HepG2 (cell line): Measurements from ENCODE around the gene ZXDC. TPM values are rescaled to one million over a fixed set of nuclear protein-coding genes. Genes with fewer than 3 reads are reported as not detected.

ENCODE experiments used
- ATAC-seq: fragments of 200-7000 bp; cut with Tn5 transposase; 3 replicates; pipeline ENCODE4 v1.9.1; 2020; ENCODE audit warnings: mild to moderate bottlenecking, moderate library complexity
- BruUV-seq: library from RNA; stranded (reverse); fragments of 400-500 nt; replicated peaks from 2 replicates; lab custom pipeline; 2021; lab: Mats Ljungman, UMichigan
- CTCF ChIA-PET: fragments of 300-600 bp; formaldehyde crosslinking; extraction: SDS; loops from one replicate; lab custom pipeline; 2021; ENCODE audit warnings: low total read pairs, inconsistent platforms, low intra/inter-chr PET ratio; lab: Yijun Ruan, JAX
- POLR2A ChIA-PET: fragments of 350-600 bp; sonication (Branson Sonifier 250); formaldehyde crosslinking; loops from one replicate; lab custom pipeline; 2020; ENCODE audit warnings: antibody characterized with exemption, inconsistent platforms; lab: Yijun Ruan, JAX
- DNase-seq: peaks from one replicate; pipeline ENCODE4 v3.0.0-alpha.2; 2015; ENCODE audit warnings: low spot score
- FAIRE-seq: peaks from 3 replicates; lab custom pipeline; 2011; peaks lifted over from hg19 to GRCh38; lab: Jason Lieb, UNC
- H2AFZ ChIP-seq: one replicate; pipeline ENCODE4 v1.6.1; 2011; ENCODE audit warnings: low read length, inconsistent platforms
- H3K27ac ChIP-seq: fragments of 300-600 bp; 3 replicates; pipeline ENCODE4 v1.8.0; 2011; ENCODE audit warnings: mixed run types, mild to moderate bottlenecking, mixed read lengths, low read length, inconsistent platforms; ENCODE audit not compliant: insufficient read depth; ENCODE audit errors: extremely low read length
- H3K27me3 ChIP-seq, 2 experiments: fragments of 200-600 bp in 1 of 2; 2 replicates in 1 of 2; 3 replicates in 1 of 2; pipeline versions ENCODE4 v1.6.0 to v1.8.0; 2011; ENCODE audit warnings: low read length in 2 of 2, mild to moderate bottlenecking in 2 of 2, moderate library complexity in 2 of 2, inconsistent platforms in 1 of 2; ENCODE audit not compliant: insufficient read depth in 2 of 2, control insufficient read depth in 1 of 2
- H3K36me3 ChIP-seq, 2 experiments: fragments of 200-600 bp in 1 of 2; replicated peaks in 1 of 2; 2 replicates in 1 of 2; 3 replicates in 1 of 2; pipeline versions ENCODE4 v1.5.1 to v1.8.0; 2011; ENCODE audit warnings: low read length in 2 of 2, inconsistent platforms in 1 of 2; ENCODE audit not compliant: insufficient read depth in 2 of 2, control insufficient read depth in 1 of 2
- H3K4me1 ChIP-seq: 2 replicates; pipeline ENCODE4 v1.5.1; 2012; ENCODE audit warnings: low read length, inconsistent platforms; ENCODE audit not compliant: insufficient read depth
- H3K4me2 ChIP-seq: 2 replicates; pipeline ENCODE4 v1.6.0; 2011; ENCODE audit warnings: low read depth, low read length, inconsistent platforms
- H3K4me3 ChIP-seq, 3 experiments: fragments of 200-600 bp in 1 of 3; sonication (generic), shearing (Covaris generic) in 1 of 3; replicated peaks in 1 of 3; 2 replicates each; pipeline ENCODE4 v1.5.1; 2011 to 2016; ENCODE audit warnings: low read length in 3 of 3, inconsistent platforms in 2 of 3, low read depth in 2 of 3, mild to moderate bottlenecking in 2 of 3, control low read depth in 1 of 3, mixed read lengths in 1 of 3; ENCODE audit not compliant: insufficient read depth in 1 of 3
- H3K79me2 ChIP-seq: one replicate; pipeline ENCODE4 v1.6.1; 2011; ENCODE audit warnings: low read length, inconsistent platforms; ENCODE audit not compliant: insufficient read depth
- H3K9ac ChIP-seq: 2 replicates; pipeline ENCODE4 v1.6.0; 2011; ENCODE audit warnings: mild to moderate bottlenecking, low read depth, low read length, inconsistent platforms; ENCODE audit not compliant: insufficient read depth
- H3K9me3 ChIP-seq: 2 replicates; pipeline ENCODE4 v1.5.1; 2012; ENCODE audit warnings: mild to moderate bottlenecking, low read length
- H4K20me1 ChIP-seq: 2 replicates; pipeline ENCODE4 v1.6.0; 2011; ENCODE audit warnings: inconsistent platforms, mild to moderate bottlenecking, low read length, moderate library complexity; ENCODE audit not compliant: insufficient read depth
- ARHGAP35 ChIP-seq: sonication (generic); formaldehyde crosslinking; IDR thresholded peaks from 2 replicates; pipeline ENCODE4 v1.9.0; 2022; ENCODE audit warnings: mild to moderate bottlenecking, inconsistent platforms, moderate library complexity, missing genetic modification reagents, borderline replicate concordance
- ELF3 ChIP-seq: IDR thresholded peaks from 2 replicates; pipeline ENCODE4 v1.6.1; 2016; ENCODE audit warnings: missing genetic modification reagents, missing compliant biosample characterization
- GLI4 ChIP-seq: sonication (generic); formaldehyde crosslinking; IDR thresholded peaks from 2 replicates; pipeline ENCODE4 v1.5.1; 2020; ENCODE audit warnings: missing genetic modification reagents, mild to moderate bottlenecking, moderate library complexity, borderline replicate concordance
- HNRNPLL ChIP-seq: fragments of 200-400 bp; formaldehyde crosslinking; IDR thresholded peaks from 2 replicates; pipeline ENCODE4 v1.6.1; 2017; ENCODE audit warnings: mild to moderate bottlenecking, low read depth, low read length; ENCODE audit not compliant: poor library complexity, severe bottlenecking
- SIX1 ChIP-seq: sonication (generic); formaldehyde crosslinking; IDR thresholded peaks from 2 replicates; pipeline ENCODE4 v1.4.0; 2020; ENCODE audit warnings: missing genetic modification reagents, borderline replicate concordance
- ZKSCAN5 ChIP-seq: sonication (generic); formaldehyde crosslinking; IDR thresholded peaks from 2 replicates; pipeline ENCODE4 v1.5.1; 2020; ENCODE audit warnings: mild to moderate bottlenecking, missing genetic modification reagents
- WGBS: methylation state at CpG from one replicate; pipeline ENCODE4 v1.1.6; 2017; ENCODE audit warnings: low lambda C conversion rate; 5-methylcytosine and 5-hydroxymethylcytosine counted together
- in situ Hi-C: cut with HindIII; loops from 2 replicates; pipeline ENCODE4 v1.10.0; 2017; ENCODE audit warnings: low pct_unique_long_range_greater_than_20kb; ENCODE audit not compliant: extremely low pct_ligation_motif_present
- intact Hi-C: fragments of 100-400 bp; cut with micrococcal nuclease; formaldehyde crosslinking; loops from one replicate; pipeline ENCODE4 v1.10.0; 2022; ENCODE audit not compliant: unreplicated experiment
- polyA plus RNA-seq, 8 experiments: library from polyadenylated mRNA; depleted of rRNA in 3 of 8; stranded (reverse) in 7 of 8; unstranded in 1 of 8; fragments of >200 nt; fragmentation: Illumina TruSeq in 4 of 8; extraction: Trizol in 4 of 8; gene quantifications; 2 replicates each; pipeline versions ENCODE4 v1.2.1 to v1.2.3, GENCODE V29; 2011 to 2016; ENCODE audit warnings: low read depth in 4 of 8, missing spikeins in 1 of 8, mixed read lengths in 1 of 8; ENCODE audit not compliant: insufficient read depth in 1 of 8
- total RNA-seq, 5 experiments: library from RNA; depleted of rRNA; stranded (reverse); fragments of >200 nt; fragmentation: Illumina TruSeq; extraction: Trizol; gene quantifications; 2 replicates each; pipeline ENCODE4 v1.2.3, GENCODE V29; 2016; ENCODE audit warnings: low read depth in 1 of 5
- TF ChIP-seq, protein P1 (sequence below): sonication (generic); formaldehyde crosslinking; IDR thresholded peaks from 2 replicates; pipeline ENCODE4 v1.5.1; 2020; ENCODE audit warnings: mild to moderate bottlenecking, missing genetic modification reagents
- TF ChIP-seq, protein P2 (sequence below): sonication (generic); formaldehyde crosslinking; IDR thresholded peaks from 2 replicates; pipeline ENCODE4 v1.4.0; 2020; ENCODE audit warnings: mild to moderate bottlenecking, missing genetic modification reagents
- TF ChIP-seq, protein P3 (sequence below): IDR thresholded peaks from 2 replicates; pipeline ENCODE4 v1.6.1; 2012; ENCODE audit warnings: inconsistent platforms

The ZXDC gene
- total and polyA plus RNA-seq, 2 of the 13 experiments (the other 11 are each of a cell fraction or from before 2014, with no cell fraction given) = 17.6 to 21.2 TPM

DNA sequence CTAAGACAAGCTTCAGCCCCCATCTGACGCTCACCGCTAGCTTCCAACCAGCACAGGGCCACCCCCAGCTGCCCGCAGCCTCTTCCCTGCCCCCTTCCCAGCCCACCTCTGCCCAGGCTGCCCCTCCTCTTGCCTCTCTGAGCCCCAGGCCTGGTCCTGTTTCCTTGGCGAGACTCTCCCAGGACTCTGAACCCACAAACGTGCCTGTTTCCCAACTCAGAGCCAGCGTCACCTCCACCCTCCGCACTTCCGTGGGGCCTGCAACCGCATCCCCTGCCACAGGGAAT, 35.0 kb downstream of the ZXDC start:
- intact Hi-C loops = no loop called here
- FAIRE-seq = no peak

More for the DNA sequence above, 35.0 kb downstream of the ZXDC start:
- in situ Hi-C loops = no loop called here
- Histone ChIP-seq H3K79me2 (no peaks in the 10 kb centered on the region), H3K9me3 (no peaks in the 10 kb centered on the region), H4K20me1 (no peaks in the 10 kb centered on the region), H3K36me3 (peaks cover 11 to 48% of the 10 kb centered on the region in 2 experiments; a peak in 4 of 5 replicates), H3K27me3 (no peaks in the 10 kb centered on the region), H3K4me2 (no peak overlapping the region), H2AFZ (no peak overlapping the region), H3K4me3 (no peak overlapping the region)
- no peak for DNase-seq
- CTCF ChIA-PET = no interaction called here
- BruUV-seq = no TSS peak
- WGBS = 96% methylated on average over 9 of the region's 9 CpGs
- ATAC-seq = no peak
- TF ChIP-seq GLI4 (no peak), ARHGAP35 (CRISPR knock-in tag) (no peak), ZKSCAN5 (CRISPR knock-in tag) (no peak), HNRNPLL (no peak), SIX1 (CRISPR knock-in tag) (no peak), ELF3 (CRISPR knock-in tag) (no peak)
- TF ChIP-seq, protein P1, sequence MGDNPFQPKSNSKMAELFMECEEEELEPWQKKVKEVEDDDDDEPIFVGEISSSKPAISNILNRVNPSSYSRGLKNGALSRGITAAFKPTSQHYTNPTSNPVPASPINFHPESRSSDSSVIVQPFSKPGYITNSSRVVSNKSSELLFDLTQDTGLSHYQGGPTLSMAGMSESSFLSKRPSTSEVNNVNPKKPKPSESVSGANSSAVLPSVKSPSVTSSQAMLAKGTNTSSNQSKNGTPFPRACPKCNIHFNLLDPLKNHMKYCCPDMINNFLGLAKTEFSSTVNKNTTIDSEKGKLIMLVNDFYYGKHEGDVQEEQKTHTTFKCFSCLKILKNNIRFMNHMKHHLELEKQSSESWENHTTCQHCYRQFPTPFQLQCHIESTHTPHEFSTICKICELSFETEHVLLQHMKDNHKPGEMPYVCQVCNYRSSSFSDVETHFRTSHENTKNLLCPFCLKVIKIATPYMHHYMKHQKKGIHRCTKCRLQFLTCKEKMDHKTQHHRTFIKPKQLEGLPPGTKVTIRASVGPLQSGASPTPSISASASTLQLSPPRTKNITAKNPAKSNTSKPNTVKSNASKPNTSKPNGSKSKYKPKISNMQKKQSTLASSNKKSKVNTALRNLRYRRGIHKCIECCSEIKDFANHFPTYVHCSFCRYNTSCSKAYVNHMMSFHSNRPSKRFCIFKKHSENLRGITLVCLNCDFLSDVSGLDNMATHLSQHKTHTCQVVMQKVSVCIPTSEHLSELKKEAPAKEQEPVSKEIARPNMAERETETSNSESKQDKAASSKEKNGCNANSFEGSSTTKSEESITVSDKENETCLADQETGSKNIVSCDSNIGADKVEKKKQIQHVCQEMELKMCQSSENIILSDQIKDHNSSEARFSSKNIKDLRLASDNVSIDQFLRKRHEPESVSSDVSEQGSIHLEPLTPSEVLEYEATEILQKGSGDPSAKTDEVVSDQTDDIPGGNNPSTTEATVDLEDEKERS = no peak
- TF ChIP-seq, protein P2, sequence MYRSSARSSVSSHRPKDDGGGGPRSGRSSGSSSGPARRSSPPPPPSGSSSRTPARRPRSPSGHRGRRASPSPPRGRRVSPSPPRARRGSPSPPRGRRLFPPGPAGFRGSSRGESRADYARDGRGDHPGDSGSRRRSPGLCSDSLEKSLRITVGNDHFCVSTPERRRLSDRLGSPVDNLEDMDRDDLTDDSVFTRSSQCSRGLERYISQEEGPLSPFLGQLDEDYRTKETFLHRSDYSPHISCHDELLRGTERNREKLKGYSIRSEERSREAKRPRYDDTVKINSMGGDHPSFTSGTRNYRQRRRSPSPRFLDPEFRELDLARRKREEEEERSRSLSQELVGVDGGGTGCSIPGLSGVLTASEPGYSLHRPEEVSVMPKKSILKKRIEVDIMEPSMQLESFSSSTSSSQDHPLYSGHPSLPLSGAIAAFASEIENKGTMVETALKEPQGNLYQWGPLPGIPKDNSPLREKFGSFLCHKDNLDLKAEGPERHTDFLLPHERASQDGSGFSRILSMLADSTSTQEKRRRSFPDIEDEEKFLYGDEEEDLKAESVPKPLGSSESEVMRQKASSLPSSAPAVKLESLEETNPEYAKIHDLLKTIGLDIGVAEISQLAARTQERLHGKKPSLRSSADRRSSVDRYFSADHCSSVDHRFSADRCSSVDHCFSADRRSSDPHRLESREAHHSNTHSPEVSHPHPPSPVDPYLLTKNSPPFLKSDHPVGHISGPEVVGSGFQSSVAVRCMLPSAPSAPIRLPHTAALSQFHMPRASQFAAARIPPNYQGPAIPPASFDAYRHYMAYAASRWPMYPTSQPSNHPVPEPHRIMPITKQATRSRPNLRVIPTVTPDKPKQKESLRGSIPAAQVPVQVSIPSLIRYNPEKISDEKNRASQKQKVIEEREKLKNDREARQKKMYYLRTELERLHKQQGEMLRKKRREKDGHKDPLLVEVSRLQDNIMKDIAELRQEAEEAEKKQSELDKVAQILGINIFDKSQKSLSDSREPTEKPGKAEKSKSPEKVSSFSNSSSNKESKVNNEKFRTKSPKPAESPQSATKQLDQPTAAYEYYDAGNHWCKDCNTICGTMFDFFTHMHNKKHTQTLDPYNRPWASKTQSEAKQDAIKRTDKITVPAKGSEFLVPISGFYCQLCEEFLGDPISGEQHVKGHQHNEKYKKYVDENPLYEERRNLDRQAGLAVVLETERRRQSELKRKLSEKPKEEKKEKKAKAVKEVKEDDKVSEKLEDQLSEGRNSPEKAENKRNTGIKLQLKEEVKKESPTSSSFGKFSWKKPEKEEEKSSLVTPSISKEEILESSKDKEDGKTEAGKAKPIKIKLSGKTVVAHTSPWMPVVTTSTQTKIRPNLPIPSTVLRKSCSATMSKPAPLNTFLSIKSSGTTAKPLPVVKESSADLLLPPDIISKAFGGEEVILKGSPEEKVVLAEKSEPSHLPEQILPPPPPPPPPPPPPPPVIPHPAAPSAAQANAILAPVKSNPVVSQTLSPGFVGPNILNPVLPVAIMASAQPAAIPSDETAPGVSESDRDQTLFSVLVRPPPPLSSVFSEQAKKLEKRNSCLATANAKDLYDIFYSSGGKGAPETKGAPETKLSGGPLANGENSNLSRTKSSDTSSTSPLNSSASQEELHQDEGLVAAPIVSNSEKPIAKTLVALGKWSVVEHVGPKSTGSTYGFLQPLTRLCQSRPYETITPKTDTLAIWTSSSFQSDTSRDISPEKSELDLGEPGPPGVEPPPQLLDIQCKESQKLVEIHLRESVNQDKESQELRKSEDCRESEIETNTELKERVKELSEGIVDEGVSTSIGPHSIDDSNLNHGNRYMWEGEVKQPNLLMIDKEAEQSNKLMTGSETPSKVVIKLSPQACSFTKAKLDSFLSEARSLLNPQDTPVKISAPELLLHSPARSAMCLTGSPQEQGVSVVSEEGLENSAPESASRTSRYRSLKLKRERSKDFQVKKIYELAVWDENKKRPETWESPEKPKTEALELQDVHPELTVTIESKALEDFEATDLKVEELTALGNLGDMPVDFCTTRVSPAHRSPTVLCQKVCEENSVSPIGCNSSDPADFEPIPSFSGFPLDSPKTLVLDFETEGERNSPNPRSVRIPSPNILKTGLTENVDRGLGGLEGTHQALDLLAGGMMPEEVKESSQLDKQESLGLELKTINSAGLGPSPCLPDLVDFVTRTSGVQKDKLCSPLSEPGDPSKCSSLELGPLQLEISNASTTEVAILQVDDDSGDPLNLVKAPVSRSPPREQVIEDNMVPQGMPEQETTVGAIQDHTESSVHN = no peak
- TF ChIP-seq, protein P3, sequence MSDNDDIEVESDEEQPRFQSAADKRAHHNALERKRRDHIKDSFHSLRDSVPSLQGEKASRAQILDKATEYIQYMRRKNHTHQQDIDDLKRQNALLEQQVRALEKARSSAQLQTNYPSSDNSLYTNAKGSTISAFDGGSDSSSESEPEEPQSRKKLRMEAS = no peak
- TF ChIP-seq, all 625 proteins: peak for 0
- Histone ChIP-seq H3K4me1 (peaks cover 3% of the 10 kb centered on the region), H3K9ac (no peak overlapping the region), H3K27ac (no peak overlapping the region)
- POLR2A ChIA-PET = no interaction called here
